Psoas muscle (tissue), 8 donors: Measurements from ENCODE around the gene KAZN. TPM values are rescaled to one million over a fixed set of nuclear protein-coding genes. Genes with fewer than 3 reads are reported as not detected.

Experiments used
- ATAC-seq, 4 donors: fragments of 200-7000 bp; cut with Tn5 transposase; one replicate each; pipeline ENCODE4 v1.9.1; 2020; ENCODE audit warnings: moderate library complexity in 3 of 4, mild to moderate bottlenecking in 2 of 4
- DNase-seq, 2 donors: peaks; one replicate each; pipeline ENCODE4 v3.0.0-alpha.2; 2020
- H3K27ac ChIP-seq: fragments of 200-600 bp; one replicate; pipeline ENCODE4 v1.8.0; 2022
- H3K27me3 ChIP-seq, 3 donors: fragments of 200-600 bp in 1 of 3; one replicate each; pipeline versions ENCODE4 v1.6.1 to v1.8.0; 2013 to 2022; ENCODE audit warnings: low read length in 2 of 3, mild to moderate bottlenecking in 2 of 3, moderate library complexity in 1 of 3; ENCODE audit not compliant: insufficient read depth in 3 of 3
- H3K36me3 ChIP-seq, 2 donors: fragments of 200-600 bp in 1 of 2; one replicate each; pipeline versions ENCODE4 v1.6.1 to v1.8.0; 2013 to 2022; ENCODE audit warnings: low read depth in 1 of 2, mild to moderate bottlenecking in 1 of 2, moderate library complexity in 1 of 2; ENCODE audit not compliant: insufficient read depth in 1 of 2
- H3K4me1 ChIP-seq: fragments of 200-600 bp; one replicate; pipeline ENCODE4 v1.8.0; 2022
- H3K4me3 ChIP-seq: fragments of 200-600 bp; one replicate; pipeline ENCODE4 v1.8.0; 2022; ENCODE audit warnings: mild to moderate bottlenecking
- H3K9me3 ChIP-seq: fragments of 200-600 bp; one replicate; pipeline ENCODE4 v1.8.0; 2022
- CTCF ChIP-seq: fragments of 200-600 bp; IDR thresholded peaks from one replicate; pipeline ENCODE4 v1.8.0; 2022; ENCODE audit warnings: antibody characterized with exemption
- WGBS, 3 donors: extraction: QIAGEN DNeasy Blood & Tissue Kit; methylation state at CpG; one replicate each; pipeline versions ENCODE4 v1.1.6 to v1.1.7; 2013; 5-methylcytosine and 5-hydroxymethylcytosine counted together
- intact Hi-C, 2 donors: fragments of 100-400 bp; cut with DNase I; formaldehyde crosslinking; loops; one replicate each; pipeline versions ENCODE4 v1.11.0 to v1.14.2; 2022
- polyA plus RNA-seq, 3 donors: library from polyadenylated mRNA; stranded (reverse); fragments of 200-250 nt; gene quantifications; one replicate each; pipeline ENCODE4 v1.2.3, GENCODE V29; 2013
- total RNA-seq, 4 donors: library from RNA; stranded (reverse); fragmentation: NEBNext Ultra II Directional in 2 of 4; extraction: Animal tissue kit (Norgen Biotek cat#: 25700) in 2 of 4; gene quantifications; one replicate each; pipeline versions ENCODE4 v1.2.1 to v1.2.4, GENCODE V29; 2021 to 2023
- donor health status: healthy with polysubstance abuse.
- donor health status: DM: no; HTN: no; CAD: no; lungs with moderate emphysema.
- donor health status: Bipolar disorder and iron deficiency.
- donor health status: healthy.
- donor health status: DM: yes; HTN: yes; CAD: no.
- donor health status: DM: no; HTN: no; CAD: no.
- donor health status: DM: no; HTN: no; CAD: no.
- donor health status: DM: yes; HTN: yes; CAD: no.

KAZN gene
- total and polyA plus RNA-seq, 7 donors, result 0.23 to 2.3 (median 0.97) TPM

GRCh38 chr1:14768582-14769304 is 170.3 kb downstream of the KAZN start:
- ATAC-seq (no peak), DNase-seq (no peak)
- peaks cover 0 to 3% (median 0%) of the 10 kb centered on the region in 3 donors for H3K27me3 ChIP-seq
- no peak for TF ChIP-seq CTCF
- WGBS, 3 donors, result 66 to 79% (median 67%) methylated on average over 6 of the region's 6 CpGs
- no peaks in the 10 kb centered on the region for H3K9me3 ChIP-seq
- H3K36me3 ChIP-seq, result no peaks in the 10 kb centered on the region
- H3K4me1 ChIP-seq, result no peaks in the 10 kb centered on the region
- intact Hi-C loops, result no loop called here
- H3K4me3 ChIP-seq, result no peak overlapping the region
- H3K27ac ChIP-seq, result no peak overlapping the region

GRCh38 chr1:14769486-14770274 is 171.2 kb downstream of the KAZN start:
- H3K27me3 ChIP-seq, result peaks cover 0 to 3% (median 0%) of the 10 kb centered on the region in 3 donors
- intact Hi-C loops, result loop anchor here (10.0 kb wide), 1 partner anchor 275 kb away; no protein-coding TSS in a partner anchor
- H3K4me3 ChIP-seq, result no peak overlapping the region
- H3K36me3 ChIP-seq, result no peaks in the 10 kb centered on the region
- no peak overlapping the region for H3K27ac ChIP-seq
- no peaks in the 10 kb centered on the region for H3K9me3 ChIP-seq
- no peak for ATAC-seq
- TF ChIP-seq CTCF, result no peak
- DNase-seq, result no peak
- H3K4me1 ChIP-seq, result no peaks in the 10 kb centered on the region
- 90 to 95% (median 92%) methylated on average over 12 of the region's 12 CpGs for WGBS, 3 donors

DNA sequence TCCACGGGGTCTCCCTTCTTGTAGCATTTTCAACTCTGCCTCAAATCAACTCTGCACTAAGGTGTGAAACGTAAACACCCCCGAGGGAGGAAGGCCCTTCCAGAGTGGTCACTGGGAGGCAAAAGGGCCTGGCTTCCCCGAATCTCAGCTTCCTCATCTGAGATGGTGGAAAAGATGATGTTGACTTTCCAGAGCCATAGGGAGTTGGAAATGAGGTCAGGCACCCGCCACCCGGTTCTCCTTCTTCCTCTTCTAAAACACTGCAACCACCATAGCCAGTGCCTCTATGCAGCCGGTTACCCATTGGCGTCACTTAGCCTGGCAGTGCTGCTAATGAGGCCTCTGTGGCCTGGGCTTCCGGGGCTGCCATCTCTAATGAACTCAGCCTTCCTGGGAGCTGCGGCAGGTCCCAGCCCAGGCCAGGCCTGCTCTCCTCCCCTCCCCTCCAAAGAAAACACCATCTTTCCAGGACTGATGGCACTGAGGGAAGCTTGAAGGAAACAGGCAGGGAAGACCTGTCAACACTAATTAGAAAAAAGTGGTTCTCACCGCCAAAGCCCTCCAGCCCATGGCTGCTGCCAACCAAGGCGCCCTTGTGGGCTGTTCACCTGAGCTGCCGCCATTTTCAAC is 175.0 kb downstream of the KAZN start:
- WGBS, 3 donors, result 82 to 87% (median 84%) methylated on average over 13 of the region's 13 CpGs
- H3K27me3 ChIP-seq, result no peaks in the 10 kb centered on the region
- no peaks in the 10 kb centered on the region for H3K9me3 ChIP-seq
- no peak for DNase-seq
- no peak overlapping the region for H3K4me3 ChIP-seq
- no peak for TF ChIP-seq CTCF
- no peak overlapping the region for H3K27ac ChIP-seq
- ATAC-seq, result no peak
- intact Hi-C loops, result loop anchor here (10.0 kb wide), 1 partner anchor 271 kb away; no protein-coding TSS in a partner anchor
- H3K36me3 ChIP-seq, result no peaks in the 10 kb centered on the region
- H3K4me1 ChIP-seq, result no peaks in the 10 kb centered on the region

DNA sequence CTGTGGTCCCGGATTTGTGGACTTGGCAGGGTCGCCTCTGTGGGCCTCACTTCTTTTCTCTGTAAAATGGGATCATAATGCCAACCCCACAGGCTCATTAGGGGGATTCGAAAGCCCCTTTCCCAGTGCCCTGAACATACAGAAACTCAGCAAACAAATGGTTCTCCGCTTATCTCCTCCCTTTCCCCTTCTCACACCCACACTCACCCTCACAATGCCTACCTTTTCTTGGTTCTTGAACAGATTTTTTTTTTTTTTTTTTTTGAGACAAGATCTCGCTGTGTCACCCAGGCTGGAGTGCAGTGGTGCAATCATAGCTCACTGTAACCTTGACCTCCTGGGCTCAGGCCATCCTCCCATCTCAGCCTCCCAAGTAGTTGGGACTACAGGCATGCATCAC is 175.7 kb downstream of the KAZN start:
- no peak for TF ChIP-seq CTCF
- no peaks in the 10 kb centered on the region for H3K36me3 ChIP-seq
- no peak overlapping the region for H3K27ac ChIP-seq
- no peak overlapping the region for H3K4me3 ChIP-seq
- 74 to 98% (median 94%) methylated on average over 5 of the region's 5 CpGs for WGBS, 3 donors
- no peaks in the 10 kb centered on the region for H3K4me1 ChIP-seq
- H3K9me3 ChIP-seq, result no peaks in the 10 kb centered on the region
- no peak for ATAC-seq
- intact Hi-C loops, result loop anchor here (10.0 kb wide), 1 partner anchor 271 kb away; no protein-coding TSS in a partner anchor
- DNase-seq, result no peak
- no peaks in the 10 kb centered on the region for H3K27me3 ChIP-seq
